ENCODE data around the gene MISP. TPM values are rescaled to one million over a fixed set of nuclear protein-coding genes. Genes with fewer than 3 reads are reported as not detected.

The MISP gene
- total RNA-seq, 1 experiment from 2014 or later, result 5.8 TPM

DNA sequence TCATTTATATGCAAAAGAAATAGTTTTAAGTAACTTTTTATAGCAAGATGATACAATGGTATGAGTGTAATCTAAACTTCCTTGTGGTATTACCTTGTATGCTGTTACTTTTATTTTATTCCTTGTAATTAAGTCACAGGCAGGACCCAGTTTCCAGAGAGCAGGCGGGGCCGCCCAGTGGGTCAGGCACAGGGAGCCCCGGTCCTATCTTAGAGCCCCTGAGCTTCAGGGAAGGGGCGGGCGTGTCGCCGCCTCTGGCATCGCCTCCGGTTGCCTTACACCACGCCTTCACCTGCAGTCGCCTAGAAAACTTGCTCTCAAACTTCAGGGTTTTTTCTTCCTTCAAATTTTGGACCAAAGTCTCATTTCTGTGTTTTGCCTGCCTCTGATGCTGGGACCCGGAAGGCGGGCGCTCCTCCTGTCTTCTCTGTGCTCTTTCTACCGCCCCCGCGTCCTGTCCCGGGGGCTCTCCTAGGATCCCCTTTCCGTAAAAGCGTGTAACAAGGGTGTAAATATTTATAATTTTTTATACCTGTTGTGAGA, 60.7 kb downstream of the MISP start:
- ATAC-seq (no peak), DNase-seq (ENCODE audit: low read depth, low spot score) (no peak)
- Histone ChIP-seq H3K4me3 (ENCODE audit: low read depth in 2 of 2, low read length in 2 of 2) (no peak overlapping the region), H3K36me3 (ENCODE audit: control insufficient read depth, insufficient read depth, low read length) (peaks cover 12% of the 10 kb centered on the region), H3K4me1 (ENCODE audit: control insufficient read depth, insufficient read depth, low read length) (no peaks in the 10 kb centered on the region), H3K27me3 (ENCODE audit: control insufficient read depth, insufficient read depth, low read length) (no peaks in the 10 kb centered on the region), H3K9me3 (ENCODE audit: control insufficient read depth, insufficient read depth, low read depth, low read length) (no peaks in the 10 kb centered on the region), H3K27ac (ENCODE audit: low read length) (no peak overlapping the region)
- ChIA-PET CTCF (no interaction called here), POLR2A (no interaction called here)
- intact Hi-C loops (cut with micrococcal nuclease; ENCODE audit: unreplicated experiment), result no loop called here
- TF ChIP-seq, protein P1, sequence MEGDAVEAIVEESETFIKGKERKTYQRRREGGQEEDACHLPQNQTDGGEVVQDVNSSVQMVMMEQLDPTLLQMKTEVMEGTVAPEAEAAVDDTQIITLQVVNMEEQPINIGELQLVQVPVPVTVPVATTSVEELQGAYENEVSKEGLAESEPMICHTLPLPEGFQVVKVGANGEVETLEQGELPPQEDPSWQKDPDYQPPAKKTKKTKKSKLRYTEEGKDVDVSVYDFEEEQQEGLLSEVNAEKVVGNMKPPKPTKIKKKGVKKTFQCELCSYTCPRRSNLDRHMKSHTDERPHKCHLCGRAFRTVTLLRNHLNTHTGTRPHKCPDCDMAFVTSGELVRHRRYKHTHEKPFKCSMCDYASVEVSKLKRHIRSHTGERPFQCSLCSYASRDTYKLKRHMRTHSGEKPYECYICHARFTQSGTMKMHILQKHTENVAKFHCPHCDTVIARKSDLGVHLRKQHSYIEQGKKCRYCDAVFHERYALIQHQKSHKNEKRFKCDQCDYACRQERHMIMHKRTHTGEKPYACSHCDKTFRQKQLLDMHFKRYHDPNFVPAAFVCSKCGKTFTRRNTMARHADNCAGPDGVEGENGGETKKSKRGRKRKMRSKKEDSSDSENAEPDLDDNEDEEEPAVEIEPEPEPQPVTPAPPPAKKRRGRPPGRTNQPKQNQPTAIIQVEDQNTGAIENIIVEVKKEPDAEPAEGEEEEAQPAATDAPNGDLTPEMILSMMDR (IDR thresholded peaks at IDR 0.05), result no peak
- no peak for TF ChIP-seq SIN3A (IDR thresholded peaks at IDR 0.05; ENCODE audit: borderline replicate concordance, insufficient read depth, low read depth, low read length)
- in situ Hi-C loops (cut with HindIII; ENCODE audit: low pct_unique_long_range_greater_than_20kb, low sequenced_read_pairs), result no loop called here
- TSS peak; percentile 83 for BruUV-seq (replicated peaks)

DNA sequence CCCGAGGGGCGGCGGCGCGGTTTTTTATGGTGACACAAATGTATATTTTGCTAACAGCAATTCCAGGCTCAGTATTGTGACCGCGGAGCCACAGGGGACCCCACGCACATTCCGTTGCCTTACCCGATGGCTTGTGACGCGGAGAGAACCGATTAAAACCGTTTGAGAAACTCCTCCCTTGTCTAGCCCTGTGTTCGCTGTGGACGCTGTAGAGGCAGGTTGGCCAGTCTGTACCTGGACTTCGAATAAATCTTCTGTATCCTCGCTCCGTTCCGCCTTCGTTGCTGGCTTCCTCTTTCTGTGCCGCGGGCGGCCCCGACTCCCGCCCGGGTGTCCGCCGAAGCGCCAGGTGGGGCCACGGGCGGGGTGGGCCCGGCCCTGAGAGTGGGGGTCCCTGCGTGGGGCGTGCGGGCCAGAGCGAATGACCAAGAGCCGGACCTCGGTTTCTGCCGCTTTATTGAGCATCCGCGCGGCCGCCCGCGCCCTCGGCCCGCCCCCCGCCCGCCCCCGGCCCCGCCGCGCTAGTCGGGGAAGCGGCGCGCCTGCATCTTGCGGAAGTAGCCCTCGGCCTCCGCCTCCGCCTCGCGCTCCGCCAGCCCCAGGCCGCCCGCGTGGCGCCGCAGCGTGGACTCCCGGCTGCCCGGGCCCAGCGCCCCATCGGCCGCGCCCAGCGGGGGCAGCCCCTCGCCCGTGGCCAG, 61.3 kb downstream of the MISP start:
- Histone ChIP-seq H3K4me1 (ENCODE audit: control insufficient read depth, insufficient read depth, low read length) (no peaks in the 10 kb centered on the region), H3K4me3 (ENCODE audit: low read depth in 2 of 2, low read length in 2 of 2) (no peak overlapping the region), H3K27ac (ENCODE audit: low read length) (no peak overlapping the region), H3K36me3 (ENCODE audit: control insufficient read depth, insufficient read depth, low read length) (peaks cover 9% of the 10 kb centered on the region), H3K27me3 (ENCODE audit: control insufficient read depth, insufficient read depth, low read length) (no peaks in the 10 kb centered on the region), H3K9me3 (ENCODE audit: control insufficient read depth, insufficient read depth, low read depth, low read length) (no peaks in the 10 kb centered on the region)
- BruUV-seq (replicated peaks), result no TSS peak
- in situ Hi-C loops (cut with HindIII; ENCODE audit: low pct_unique_long_range_greater_than_20kb, low sequenced_read_pairs), result no loop called here
- TF ChIP-seq, protein P1 (IDR thresholded peaks at IDR 0.05), result no peak
- TF ChIP-seq POLR2AphosphoS5 (IDR thresholded peaks at IDR 0.05; ENCODE audit: low read depth, low read length), result peak; percentile 13; the same call in 1 of the 2 replicates
- ATAC-seq (no peak), DNase-seq (ENCODE audit: low read depth, low spot score) (no peak)
- ChIA-PET CTCF (no interaction called here), POLR2A (no interaction called here)
- intact Hi-C loops (cut with micrococcal nuclease; ENCODE audit: unreplicated experiment), result no loop called here

DNA sequence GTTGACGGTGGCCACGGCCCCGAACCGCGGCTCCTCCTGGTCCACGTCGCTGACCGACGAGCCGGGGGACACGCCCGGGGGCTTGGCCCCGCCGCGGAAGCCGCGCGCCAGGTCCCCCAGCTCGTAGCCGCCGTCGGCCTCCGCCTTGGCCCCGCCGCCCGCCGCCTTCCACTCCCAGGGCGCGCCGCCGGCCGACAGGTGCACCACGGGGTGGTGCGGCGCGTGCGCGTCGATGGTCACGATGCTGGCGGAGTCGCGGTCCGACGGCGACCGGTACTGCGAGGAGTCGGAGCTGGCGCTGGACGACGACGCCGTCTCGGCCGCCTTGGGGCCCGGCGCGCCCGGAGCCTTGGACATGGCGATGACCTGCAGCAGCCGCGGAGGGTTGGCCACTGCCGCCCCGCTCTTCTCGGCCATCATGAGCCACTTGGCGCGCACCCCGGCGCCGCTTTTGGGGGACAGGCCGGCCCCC, 61.9 kb downstream of the MISP start:
- Histone ChIP-seq H3K4me1 (ENCODE audit: control insufficient read depth, insufficient read depth, low read length) (no peaks in the 10 kb centered on the region), H3K4me3 (ENCODE audit: low read depth in 2 of 2, low read length in 2 of 2) (no peak overlapping the region), H3K36me3 (ENCODE audit: control insufficient read depth, insufficient read depth, low read length) (peaks cover 6% of the 10 kb centered on the region), H3K27me3 (ENCODE audit: control insufficient read depth, insufficient read depth, low read length) (no peaks in the 10 kb centered on the region), H3K27ac (ENCODE audit: low read length) (no peak overlapping the region), H3K9me3 (ENCODE audit: control insufficient read depth, insufficient read depth, low read depth, low read length) (no peaks in the 10 kb centered on the region)
- ATAC-seq (no peak; the same call in 1 of the 2 replicates), DNase-seq (ENCODE audit: low read depth, low spot score) (no peak)
- ChIA-PET POLR2A (no interaction called here), CTCF (no interaction called here)
- TSS peak; percentile 89 for BruUV-seq (replicated peaks)
- TF ChIP-seq TCF7L2 (IDR thresholded peaks at IDR 0.05; ENCODE audit: low read depth, low read length) (no peak), SIN3A (IDR thresholded peaks at IDR 0.05; ENCODE audit: borderline replicate concordance, insufficient read depth, low read depth, low read length) (no peak), POLR2AphosphoS5 (IDR thresholded peaks at IDR 0.05; ENCODE audit: low read depth, low read length) (no peak)
- TF ChIP-seq, protein P1 (IDR thresholded peaks at IDR 0.05), result no peak
- TF ChIP-seq, protein P2, sequence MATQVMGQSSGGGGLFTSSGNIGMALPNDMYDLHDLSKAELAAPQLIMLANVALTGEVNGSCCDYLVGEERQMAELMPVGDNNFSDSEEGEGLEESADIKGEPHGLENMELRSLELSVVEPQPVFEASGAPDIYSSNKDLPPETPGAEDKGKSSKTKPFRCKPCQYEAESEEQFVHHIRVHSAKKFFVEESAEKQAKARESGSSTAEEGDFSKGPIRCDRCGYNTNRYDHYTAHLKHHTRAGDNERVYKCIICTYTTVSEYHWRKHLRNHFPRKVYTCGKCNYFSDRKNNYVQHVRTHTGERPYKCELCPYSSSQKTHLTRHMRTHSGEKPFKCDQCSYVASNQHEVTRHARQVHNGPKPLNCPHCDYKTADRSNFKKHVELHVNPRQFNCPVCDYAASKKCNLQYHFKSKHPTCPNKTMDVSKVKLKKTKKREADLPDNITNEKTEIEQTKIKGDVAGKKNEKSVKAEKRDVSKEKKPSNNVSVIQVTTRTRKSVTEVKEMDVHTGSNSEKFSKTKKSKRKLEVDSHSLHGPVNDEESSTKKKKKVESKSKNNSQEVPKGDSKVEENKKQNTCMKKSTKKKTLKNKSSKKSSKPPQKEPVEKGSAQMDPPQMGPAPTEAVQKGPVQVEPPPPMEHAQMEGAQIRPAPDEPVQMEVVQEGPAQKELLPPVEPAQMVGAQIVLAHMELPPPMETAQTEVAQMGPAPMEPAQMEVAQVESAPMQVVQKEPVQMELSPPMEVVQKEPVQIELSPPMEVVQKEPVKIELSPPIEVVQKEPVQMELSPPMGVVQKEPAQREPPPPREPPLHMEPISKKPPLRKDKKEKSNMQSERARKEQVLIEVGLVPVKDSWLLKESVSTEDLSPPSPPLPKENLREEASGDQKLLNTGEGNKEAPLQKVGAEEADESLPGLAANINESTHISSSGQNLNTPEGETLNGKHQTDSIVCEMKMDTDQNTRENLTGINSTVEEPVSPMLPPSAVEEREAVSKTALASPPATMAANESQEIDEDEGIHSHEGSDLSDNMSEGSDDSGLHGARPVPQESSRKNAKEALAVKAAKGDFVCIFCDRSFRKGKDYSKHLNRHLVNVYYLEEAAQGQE (IDR thresholded peaks at IDR 0.05; ENCODE audit: insufficient read depth in 1 of 2, low read depth in 2 of 2, low read length in 1 of 2), result no peak
- intact Hi-C loops (cut with micrococcal nuclease; ENCODE audit: unreplicated experiment), result no loop called here
- in situ Hi-C loops (cut with HindIII; ENCODE audit: low pct_unique_long_range_greater_than_20kb, low sequenced_read_pairs), result no loop called here

All from Panc1 (cell line).